K562 (cell line): ENCODE measurements around the gene KCNJ9. TPM values are rescaled to one million over a fixed set of nuclear protein-coding genes. Genes with fewer than 3 reads are reported as not detected.

Experiments used
- ATF7 ChIP-seq: fragments of 450-650 bp; IDR thresholded peaks from 2 replicates; pipeline ENCODE4 v1.7.1; 2014; ENCODE audit warnings: mild to moderate bottlenecking, moderate library complexity
- BMI1 ChIP-seq: fragments of 150-350 bp; IDR thresholded peaks from 2 replicates; pipeline ENCODE4 v1.6.1; 2014; ENCODE audit warnings: low read length
- ETV5 ChIP-seq: sonication (generic); formaldehyde crosslinking; IDR thresholded peaks from 2 replicates; pipeline ENCODE4 v1.4.0; 2020; ENCODE audit warnings: low read depth, mild to moderate bottlenecking, missing genetic modification reagents
- FUS ChIP-seq: fragments of 200-400 bp; formaldehyde crosslinking; optimal IDR thresholded peaks from 2 replicates; pipeline ENCODE3; 2017; ENCODE audit warnings: low read depth, low read length
- GABPB1 ChIP-seq: sonication (generic); formaldehyde crosslinking; IDR thresholded peaks from 2 replicates; pipeline ENCODE4 v1.8.0; 2022; ENCODE audit warnings: mild to moderate bottlenecking, missing genetic modification reagents
- HLTF ChIP-seq: fragments of 450-650 bp; IDR thresholded peaks from 2 replicates; pipeline ENCODE4 v1.6.1; 2016
- NCOR1 ChIP-seq: fragments of 450-650 bp; IDR thresholded peaks from 2 replicates; pipeline ENCODE4 v1.6.1; 2016; ENCODE audit warnings: mild to moderate bottlenecking, moderate library complexity
- TAF1 ChIP-seq: IDR thresholded peaks from 2 replicates; pipeline ENCODE4 v1.6.1; 2011; ENCODE audit warnings: mild to moderate bottlenecking, low read length, moderate library complexity; ENCODE audit not compliant: insufficient read depth, control insufficient read depth, severe bottlenecking; ENCODE audit errors: extremely low read depth
- ZNF24 ChIP-seq: fragments of 450-650 bp; IDR thresholded peaks from 2 replicates; pipeline ENCODE4 v1.6.1; 2016
- ZNF507 ChIP-seq: conservative IDR thresholded peaks from 2 replicates; pipeline ENCODE4 v1.6.1; 2017; ENCODE audit warnings: missing genetic modification characterization, missing compliant biosample characterization
- ZNF584 ChIP-seq: fragments of 200-800 bp; sonication (Bioruptor generic); IDR thresholded peaks from 2 replicates; pipeline ENCODE4 v1.6.1; 2016; ENCODE audit warnings: low read depth, mild to moderate bottlenecking, missing genetic modification characterization, missing compliant biosample characterization
- ZSCAN29 ChIP-seq: fragments of 450-650 bp; IDR thresholded peaks from 2 replicates; pipeline ENCODE4 v1.6.1; 2017
- polyA plus RNA-seq, 8 experiments: library from polyadenylated mRNA; depleted of rRNA in 4 of 8; stranded (reverse) in 5 of 8; unstranded in 3 of 8; fragments of >200 nt; fragmentation: Nextera tagmentation in 2 of 8; fragmentation: Illumina TruSeq in 1 of 8; extraction: Ambion mirVana in 2 of 8; extraction: Trizol in 1 of 8; gene quantifications; 2 replicates each; pipeline versions ENCODE4 v1.2.1 to v1.2.3, GENCODE V29; 2011 to 2014; ENCODE audit warnings: inconsistent platforms in 1 of 8, missing spikeins in 1 of 8
- total RNA-seq, 7 experiments: library from RNA; depleted of rRNA in 6 of 7; stranded (reverse); fragments of >200 nt in 6 of 7; fragmentation: Illumina TruSeq in 2 of 7; extraction: Trizol in 2 of 7; gene quantifications; 2 replicates each; pipeline versions ENCODE4 v1.2.1 to v1.2.3, GENCODE V29; 2011 to 2021; ENCODE audit warnings: low replicate concordance in 1 of 7
- TF ChIP-seq, protein P1 (sequence below): IDR thresholded peaks from 2 replicates; pipeline ENCODE4 v1.6.1; 2012; ENCODE audit warnings: low read depth, low read length, improper control_type of control experiment, borderline replicate concordance
- TF ChIP-seq, protein P2 (sequence below): fragments of 250-450 bp; sonication (Bioruptor Pico); IDR thresholded peaks from 2 replicates; pipeline ENCODE4 v1.5.0; 2021
- TF ChIP-seq, protein P3 (sequence below): fragments of 450-650 bp; IDR thresholded peaks from 2 replicates; pipeline ENCODE4 v1.6.1; 2016; ENCODE audit warnings: borderline replicate concordance
- TF ChIP-seq, protein P4 (sequence below): sonication (generic); formaldehyde crosslinking; IDR thresholded peaks from 2 replicates; pipeline ENCODE4 v1.8.0; 2023; ENCODE audit warnings: missing genetic modification reagents, mild to moderate bottlenecking, borderline replicate concordance
- TF ChIP-seq, protein P5 (sequence below): fragments of 250-450 bp; sonication (Bioruptor Pico); IDR thresholded peaks from 2 replicates; pipeline ENCODE4 v1.8.0; 2022; ENCODE audit warnings: inconsistent platforms, mild to moderate bottlenecking, moderate library complexity, borderline replicate concordance

The KCNJ9 gene
- total and polyA plus RNA-seq, 9 of the 15 experiments (the other 6 are each of a cell fraction or from before 2014, with no cell fraction given) = not detected

DNA sequence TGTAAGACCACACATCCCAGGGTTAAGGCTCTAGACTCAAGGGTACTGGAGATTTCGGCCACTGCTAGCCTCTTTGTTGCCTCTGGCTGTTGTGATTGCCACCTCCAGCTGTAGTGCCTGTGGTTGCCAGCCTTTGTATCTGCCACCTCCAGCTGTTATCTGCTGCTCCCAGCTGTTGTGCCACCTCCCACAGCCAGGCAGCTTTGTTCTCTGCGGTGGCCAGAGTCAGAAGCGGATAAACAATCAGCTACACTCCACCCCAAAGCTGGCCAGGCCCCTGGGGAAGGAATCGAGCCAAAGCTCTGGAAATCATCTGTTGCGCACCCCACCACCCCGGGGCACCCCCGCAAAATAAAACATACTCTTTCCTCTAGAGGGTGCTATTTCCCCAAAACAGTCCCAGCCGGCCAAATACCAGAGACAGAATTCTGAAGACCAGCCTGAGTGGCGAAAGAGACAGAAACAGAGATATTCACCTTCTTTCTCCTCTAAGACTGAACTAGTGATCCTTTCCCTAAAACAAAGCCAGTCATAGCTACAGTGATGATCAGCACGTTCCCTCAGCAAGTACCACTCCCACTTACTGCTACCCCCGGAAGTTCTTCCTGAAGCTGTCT lies 34.7 kb upstream of the KCNJ9 start (continued):
- TF ChIP-seq BMI1 = no peak
- TF ChIP-seq, protein P1, sequence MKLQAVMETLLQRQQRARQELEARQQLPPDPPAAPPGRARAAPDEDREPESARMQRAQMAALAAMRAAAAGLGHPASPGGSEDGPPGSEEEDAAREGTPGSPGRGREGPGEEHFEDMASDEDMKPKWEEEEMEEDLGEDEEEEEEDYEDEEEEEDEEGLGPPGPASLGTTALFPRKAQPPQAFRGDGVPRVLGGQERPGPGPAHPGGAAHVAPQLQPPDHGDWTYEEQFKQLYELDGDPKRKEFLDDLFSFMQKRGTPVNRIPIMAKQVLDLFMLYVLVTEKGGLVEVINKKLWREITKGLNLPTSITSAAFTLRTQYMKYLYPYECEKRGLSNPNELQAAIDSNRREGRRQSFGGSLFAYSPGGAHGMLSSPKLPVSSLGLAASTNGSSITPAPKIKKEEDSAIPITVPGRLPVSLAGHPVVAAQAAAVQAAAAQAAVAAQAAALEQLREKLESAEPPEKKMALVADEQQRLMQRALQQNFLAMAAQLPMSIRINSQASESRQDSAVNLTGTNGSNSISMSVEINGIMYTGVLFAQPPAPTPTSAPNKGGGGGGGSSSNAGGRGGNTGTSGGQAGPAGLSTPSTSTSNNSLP = peak; percentile 68
- TF ChIP-seq, protein P2, sequence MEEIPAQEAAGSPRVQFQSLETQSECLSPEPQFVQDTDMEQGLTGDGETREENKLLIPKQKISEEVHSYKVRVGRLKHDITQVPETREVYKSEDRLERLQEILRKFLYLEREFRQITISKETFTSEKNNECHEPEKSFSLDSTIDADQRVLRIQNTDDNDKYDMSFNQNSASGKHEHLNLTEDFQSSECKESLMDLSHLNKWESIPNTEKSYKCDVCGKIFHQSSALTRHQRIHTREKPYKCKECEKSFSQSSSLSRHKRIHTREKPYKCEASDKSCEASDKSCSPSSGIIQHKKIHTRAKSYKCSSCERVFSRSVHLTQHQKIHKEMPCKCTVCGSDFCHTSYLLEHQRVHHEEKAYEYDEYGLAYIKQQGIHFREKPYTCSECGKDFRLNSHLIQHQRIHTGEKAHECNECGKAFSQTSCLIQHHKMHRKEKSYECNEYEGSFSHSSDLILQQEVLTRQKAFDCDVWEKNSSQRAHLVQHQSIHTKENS (CRISPR knock-in tag) = no peak
- peak; percentile 72; the same call in 1 of the 2 replicates for TF ChIP-seq ATF7
- TF ChIP-seq GABPB1 (CRISPR knock-in tag) = peak; percentile 70; the same call in 1 of the 2 replicates
- 0 out of 2 replicates have a peak, but pooled peaks have one; percentile 54 for TF ChIP-seq ETV5 (CRISPR knock-in tag)
- TF ChIP-seq, protein P3, sequence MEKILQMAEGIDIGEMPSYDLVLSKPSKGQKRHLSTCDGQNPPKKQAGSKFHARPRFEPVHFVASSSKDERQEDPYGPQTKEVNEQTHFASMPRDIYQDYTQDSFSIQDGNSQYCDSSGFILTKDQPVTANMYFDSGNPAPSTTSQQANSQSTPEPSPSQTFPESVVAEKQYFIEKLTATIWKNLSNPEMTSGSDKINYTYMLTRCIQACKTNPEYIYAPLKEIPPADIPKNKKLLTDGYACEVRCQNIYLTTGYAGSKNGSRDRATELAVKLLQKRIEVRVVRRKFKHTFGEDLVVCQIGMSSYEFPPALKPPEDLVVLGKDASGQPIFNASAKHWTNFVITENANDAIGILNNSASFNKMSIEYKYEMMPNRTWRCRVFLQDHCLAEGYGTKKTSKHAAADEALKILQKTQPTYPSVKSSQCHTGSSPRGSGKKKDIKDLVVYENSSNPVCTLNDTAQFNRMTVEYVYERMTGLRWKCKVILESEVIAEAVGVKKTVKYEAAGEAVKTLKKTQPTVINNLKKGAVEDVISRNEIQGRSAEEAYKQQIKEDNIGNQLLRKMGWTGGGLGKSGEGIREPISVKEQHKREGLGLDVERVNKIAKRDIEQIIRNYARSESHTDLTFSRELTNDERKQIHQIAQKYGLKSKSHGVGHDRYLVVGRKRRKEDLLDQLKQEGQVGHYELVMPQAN = no peak
- TF ChIP-seq, protein P4, sequence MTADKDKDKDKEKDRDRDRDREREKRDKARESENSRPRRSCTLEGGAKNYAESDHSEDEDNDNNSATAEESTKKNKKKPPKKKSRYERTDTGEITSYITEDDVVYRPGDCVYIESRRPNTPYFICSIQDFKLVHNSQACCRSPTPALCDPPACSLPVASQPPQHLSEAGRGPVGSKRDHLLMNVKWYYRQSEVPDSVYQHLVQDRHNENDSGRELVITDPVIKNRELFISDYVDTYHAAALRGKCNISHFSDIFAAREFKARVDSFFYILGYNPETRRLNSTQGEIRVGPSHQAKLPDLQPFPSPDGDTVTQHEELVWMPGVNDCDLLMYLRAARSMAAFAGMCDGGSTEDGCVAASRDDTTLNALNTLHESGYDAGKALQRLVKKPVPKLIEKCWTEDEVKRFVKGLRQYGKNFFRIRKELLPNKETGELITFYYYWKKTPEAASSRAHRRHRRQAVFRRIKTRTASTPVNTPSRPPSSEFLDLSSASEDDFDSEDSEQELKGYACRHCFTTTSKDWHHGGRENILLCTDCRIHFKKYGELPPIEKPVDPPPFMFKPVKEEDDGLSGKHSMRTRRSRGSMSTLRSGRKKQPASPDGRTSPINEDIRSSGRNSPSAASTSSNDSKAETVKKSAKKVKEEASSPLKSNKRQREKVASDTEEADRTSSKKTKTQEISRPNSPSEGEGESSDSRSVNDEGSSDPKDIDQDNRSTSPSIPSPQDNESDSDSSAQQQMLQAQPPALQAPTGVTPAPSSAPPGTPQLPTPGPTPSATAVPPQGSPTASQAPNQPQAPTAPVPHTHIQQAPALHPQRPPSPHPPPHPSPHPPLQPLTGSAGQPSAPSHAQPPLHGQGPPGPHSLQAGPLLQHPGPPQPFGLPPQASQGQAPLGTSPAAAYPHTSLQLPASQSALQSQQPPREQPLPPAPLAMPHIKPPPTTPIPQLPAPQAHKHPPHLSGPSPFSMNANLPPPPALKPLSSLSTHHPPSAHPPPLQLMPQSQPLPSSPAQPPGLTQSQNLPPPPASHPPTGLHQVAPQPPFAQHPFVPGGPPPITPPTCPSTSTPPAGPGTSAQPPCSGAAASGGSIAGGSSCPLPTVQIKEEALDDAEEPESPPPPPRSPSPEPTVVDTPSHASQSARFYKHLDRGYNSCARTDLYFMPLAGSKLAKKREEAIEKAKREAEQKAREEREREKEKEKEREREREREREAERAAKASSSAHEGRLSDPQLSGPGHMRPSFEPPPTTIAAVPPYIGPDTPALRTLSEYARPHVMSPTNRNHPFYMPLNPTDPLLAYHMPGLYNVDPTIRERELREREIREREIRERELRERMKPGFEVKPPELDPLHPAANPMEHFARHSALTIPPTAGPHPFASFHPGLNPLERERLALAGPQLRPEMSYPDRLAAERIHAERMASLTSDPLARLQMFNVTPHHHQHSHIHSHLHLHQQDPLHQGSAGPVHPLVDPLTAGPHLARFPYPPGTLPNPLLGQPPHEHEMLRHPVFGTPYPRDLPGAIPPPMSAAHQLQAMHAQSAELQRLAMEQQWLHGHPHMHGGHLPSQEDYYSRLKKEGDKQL (CRISPR knock-in tag) = no peak
- peak; percentile 98 for TF ChIP-seq NCOR1
- TF ChIP-seq, protein P5, sequence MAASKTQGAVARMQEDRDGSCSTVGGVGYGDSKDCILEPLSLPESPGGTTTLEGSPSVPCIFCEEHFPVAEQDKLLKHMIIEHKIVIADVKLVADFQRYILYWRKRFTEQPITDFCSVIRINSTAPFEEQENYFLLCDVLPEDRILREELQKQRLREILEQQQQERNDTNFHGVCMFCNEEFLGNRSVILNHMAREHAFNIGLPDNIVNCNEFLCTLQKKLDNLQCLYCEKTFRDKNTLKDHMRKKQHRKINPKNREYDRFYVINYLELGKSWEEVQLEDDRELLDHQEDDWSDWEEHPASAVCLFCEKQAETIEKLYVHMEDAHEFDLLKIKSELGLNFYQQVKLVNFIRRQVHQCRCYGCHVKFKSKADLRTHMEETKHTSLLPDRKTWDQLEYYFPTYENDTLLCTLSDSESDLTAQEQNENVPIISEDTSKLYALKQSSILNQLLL = no peak
- TF ChIP-seq HLTF = peak; percentile 94
- peak; percentile 60 for TF ChIP-seq TAF1
- TF ChIP-seq FUS = no peak
- TF ChIP-seq ZNF584 (CRISPR knock-in tag) = peak; percentile 93
- TF ChIP-seq ZSCAN29 = no peak
- TF ChIP-seq ZNF507 (tag) = no peak
- TF ChIP-seq ZNF24 = peak; percentile 46
